HepG2 (cell line): Measurements from ENCODE around the gene SPAG8. TPM values are rescaled to one million over a fixed set of nuclear protein-coding genes. Genes with fewer than 3 reads are reported as not detected.

Source experiments
- ATAC-seq: fragments of 200-7000 bp; cut with Tn5 transposase; 3 replicates; pipeline ENCODE4 v1.9.1; 2020; ENCODE audit warnings: mild to moderate bottlenecking, moderate library complexity
- BruUV-seq: library from RNA; stranded (reverse); fragments of 400-500 nt; replicated peaks from 2 replicates; lab custom pipeline; 2021; lab: Mats Ljungman, UMichigan
- CTCF ChIA-PET: fragments of 300-600 bp; formaldehyde crosslinking; extraction: SDS; loops from one replicate; lab custom pipeline; 2021; ENCODE audit warnings: low total read pairs, inconsistent platforms, low intra/inter-chr PET ratio; lab: Yijun Ruan, JAX
- POLR2A ChIA-PET: fragments of 350-600 bp; sonication (Branson Sonifier 250); formaldehyde crosslinking; loops from one replicate; lab custom pipeline; 2020; ENCODE audit warnings: antibody characterized with exemption, inconsistent platforms; lab: Yijun Ruan, JAX
- DNase-seq: peaks from one replicate; pipeline ENCODE4 v3.0.0-alpha.2; 2015; ENCODE audit warnings: low spot score
- FAIRE-seq: peaks from 3 replicates; lab custom pipeline; 2011; peaks lifted over from hg19 to GRCh38; lab: Jason Lieb, UNC
- H2AFZ ChIP-seq: one replicate; pipeline ENCODE4 v1.6.1; 2011; ENCODE audit warnings: low read length, inconsistent platforms
- H3K27ac ChIP-seq: fragments of 300-600 bp; 3 replicates; pipeline ENCODE4 v1.8.0; 2011; ENCODE audit warnings: mixed run types, mild to moderate bottlenecking, mixed read lengths, low read length, inconsistent platforms; ENCODE audit not compliant: insufficient read depth; ENCODE audit errors: extremely low read length
- H3K27me3 ChIP-seq, 2 experiments: fragments of 200-600 bp in 1 of 2; 2 replicates in 1 of 2; 3 replicates in 1 of 2; pipeline versions ENCODE4 v1.6.0 to v1.8.0; 2011; ENCODE audit warnings: low read length in 2 of 2, mild to moderate bottlenecking in 2 of 2, moderate library complexity in 2 of 2, inconsistent platforms in 1 of 2; ENCODE audit not compliant: insufficient read depth in 2 of 2, control insufficient read depth in 1 of 2
- H3K36me3 ChIP-seq, 2 experiments: fragments of 200-600 bp in 1 of 2; replicated peaks in 1 of 2; 2 replicates in 1 of 2; 3 replicates in 1 of 2; pipeline versions ENCODE4 v1.5.1 to v1.8.0; 2011; ENCODE audit warnings: low read length in 2 of 2, inconsistent platforms in 1 of 2; ENCODE audit not compliant: insufficient read depth in 2 of 2, control insufficient read depth in 1 of 2
- H3K4me1 ChIP-seq: 2 replicates; pipeline ENCODE4 v1.5.1; 2012; ENCODE audit warnings: low read length, inconsistent platforms; ENCODE audit not compliant: insufficient read depth
- H3K4me2 ChIP-seq: 2 replicates; pipeline ENCODE4 v1.6.0; 2011; ENCODE audit warnings: low read depth, low read length, inconsistent platforms
- H3K4me3 ChIP-seq, 3 experiments: fragments of 200-600 bp in 1 of 3; sonication (generic), shearing (Covaris generic) in 1 of 3; replicated peaks in 1 of 3; 2 replicates each; pipeline ENCODE4 v1.5.1; 2011 to 2016; ENCODE audit warnings: low read length in 3 of 3, inconsistent platforms in 2 of 3, low read depth in 2 of 3, mild to moderate bottlenecking in 2 of 3, control low read depth in 1 of 3, mixed read lengths in 1 of 3; ENCODE audit not compliant: insufficient read depth in 1 of 3
- H3K79me2 ChIP-seq: one replicate; pipeline ENCODE4 v1.6.1; 2011; ENCODE audit warnings: low read length, inconsistent platforms; ENCODE audit not compliant: insufficient read depth
- H3K9ac ChIP-seq: 2 replicates; pipeline ENCODE4 v1.6.0; 2011; ENCODE audit warnings: mild to moderate bottlenecking, low read depth, low read length, inconsistent platforms; ENCODE audit not compliant: insufficient read depth
- H3K9me3 ChIP-seq: 2 replicates; pipeline ENCODE4 v1.5.1; 2012; ENCODE audit warnings: mild to moderate bottlenecking, low read length
- H4K20me1 ChIP-seq: 2 replicates; pipeline ENCODE4 v1.6.0; 2011; ENCODE audit warnings: inconsistent platforms, mild to moderate bottlenecking, low read length, moderate library complexity; ENCODE audit not compliant: insufficient read depth
- GMEB1 ChIP-seq: sonication (generic); formaldehyde crosslinking; IDR thresholded peaks from 2 replicates; pipeline ENCODE4 v1.5.1; 2020; ENCODE audit warnings: missing genetic modification reagents, mild to moderate bottlenecking, borderline replicate concordance
- HIC2 ChIP-seq: sonication (generic); formaldehyde crosslinking; IDR thresholded peaks from 2 replicates; pipeline ENCODE4 v1.9.0; 2022; ENCODE audit warnings: low read depth, missing genetic modification reagents
- HOXA3 ChIP-seq: sonication (generic); formaldehyde crosslinking; IDR thresholded peaks from 2 replicates; pipeline ENCODE4 v1.5.0; 2020; ENCODE audit warnings: missing genetic modification reagents
- MAFF ChIP-seq: IDR thresholded peaks from 2 replicates; pipeline ENCODE4 v1.6.1; 2011; ENCODE audit warnings: low read depth, low read length, improper control_type of control experiment
- MED8 ChIP-seq: sonication (generic); formaldehyde crosslinking; IDR thresholded peaks from 2 replicates; pipeline ENCODE4 v1.8.1; 2023; ENCODE audit warnings: mild to moderate bottlenecking, missing genetic modification reagents; ENCODE audit not compliant: insufficient replicate concordance
- NR2F6 ChIP-seq, 2 experiments: IDR thresholded peaks; 2 replicates each; pipeline ENCODE4 v1.6.1; 2016; ENCODE audit warnings: antibody characterized with exemption in 1 of 2, mild to moderate bottlenecking in 1 of 2
- PHF20 ChIP-seq: sonication (generic); formaldehyde crosslinking; IDR thresholded peaks from 2 replicates; pipeline ENCODE4 v1.5.0; 2020; ENCODE audit warnings: mild to moderate bottlenecking, missing genetic modification reagents
- PHF5A ChIP-seq: IDR thresholded peaks from one replicate; pipeline ENCODE4 v1.6.1; 2018; ENCODE audit warnings: low read depth, missing genetic modification reagents; ENCODE audit not compliant: unreplicated experiment
- THAP8 ChIP-seq: sonication (generic); formaldehyde crosslinking; IDR thresholded peaks from 2 replicates; pipeline ENCODE4 v1.5.1; 2020; ENCODE audit warnings: missing genetic modification reagents, mild to moderate bottlenecking, borderline replicate concordance
- ZBTB34 ChIP-seq: sonication (generic); formaldehyde crosslinking; IDR thresholded peaks from 2 replicates; pipeline ENCODE4 v1.8.0; 2022; ENCODE audit warnings: mild to moderate bottlenecking, missing genetic modification reagents
- ZNF484 ChIP-seq: sonication (generic); formaldehyde crosslinking; IDR thresholded peaks from 2 replicates; pipeline ENCODE4 v1.5.1; 2020; ENCODE audit warnings: mild to moderate bottlenecking, low read depth, missing genetic modification reagents, borderline replicate concordance
- ZNF546 ChIP-seq: sonication (generic); formaldehyde crosslinking; conservative IDR thresholded peaks from 2 replicates; pipeline ENCODE4 v1.8.1; 2023; ENCODE audit warnings: mild to moderate bottlenecking, missing genetic modification reagents
- WGBS: methylation state at CpG from one replicate; pipeline ENCODE4 v1.1.6; 2017; ENCODE audit warnings: low lambda C conversion rate; 5-methylcytosine and 5-hydroxymethylcytosine counted together
- in situ Hi-C: cut with HindIII; loops from 2 replicates; pipeline ENCODE4 v1.10.0; 2017; ENCODE audit warnings: low pct_unique_long_range_greater_than_20kb; ENCODE audit not compliant: extremely low pct_ligation_motif_present
- intact Hi-C: fragments of 100-400 bp; cut with micrococcal nuclease; formaldehyde crosslinking; loops from one replicate; pipeline ENCODE4 v1.10.0; 2022; ENCODE audit not compliant: unreplicated experiment
- polyA plus RNA-seq, 8 experiments: library from polyadenylated mRNA; depleted of rRNA in 3 of 8; stranded (reverse) in 7 of 8; unstranded in 1 of 8; fragments of >200 nt; fragmentation: Illumina TruSeq in 4 of 8; extraction: Trizol in 4 of 8; gene quantifications; 2 replicates each; pipeline versions ENCODE4 v1.2.1 to v1.2.3, GENCODE V29; 2011 to 2016; ENCODE audit warnings: low read depth in 4 of 8, missing spikeins in 1 of 8, mixed read lengths in 1 of 8; ENCODE audit not compliant: insufficient read depth in 1 of 8
- total RNA-seq, 5 experiments: library from RNA; depleted of rRNA; stranded (reverse); fragments of >200 nt; fragmentation: Illumina TruSeq; extraction: Trizol; gene quantifications; 2 replicates each; pipeline ENCODE4 v1.2.3, GENCODE V29; 2016; ENCODE audit warnings: low read depth in 1 of 5

SPAG8 gene
- total and polyA plus RNA-seq, 2 of the 13 experiments (the other 11 are each of a cell fraction or from before 2014, with no cell fraction given) = 0.18 to 0.27 TPM

- DNase-seq = no peak
- Histone ChIP-seq H3K9me3 (no peaks in the 10 kb centered on the region), H3K4me1 (no peaks in the 10 kb centered on the region), H2AFZ (no peak overlapping the region), H3K4me3 (no peak overlapping the region), H3K4me2 (no peak overlapping the region), H4K20me1 (no peaks in the 10 kb centered on the region), H3K27me3 (peaks cover 0 to 24% of the 10 kb centered on the region in 2 experiments; a peak in 2 of 5 replicates), H3K79me2 (no peaks in the 10 kb centered on the region), H3K9ac (no peak overlapping the region), H3K36me3 (no peaks in the 10 kb centered on the region), H3K27ac (no peak overlapping the region)
- TF ChIP-seq ZBTB34 (CRISPR knock-in tag) (no peak), NR2F6 (IDR thresholded peaks at IDR 0.05) (no peak), NR2F6 (CRISPR knock-in tag; IDR thresholded peaks at IDR 0.05) (no peak), ZNF546 (CRISPR knock-in tag) (no peak), PHF5A (no peak), HOXA3 (CRISPR knock-in tag) (no peak), MAFF (no peak), MED8 (no peak), ZNF484 (CRISPR knock-in tag) (no peak), PHF20 (CRISPR knock-in tag) (no peak), HIC2 (CRISPR knock-in tag) (no peak), GMEB1 (CRISPR knock-in tag) (no peak), THAP8 (CRISPR knock-in tag) (no peak)
- no TSS peak for BruUV-seq
- WGBS = 22% methylated on average over 3 of the region's 3 CpGs
- in situ Hi-C loops = no loop called here
- POLR2A ChIA-PET = no interaction called here
- intact Hi-C loops = no loop called here
- CTCF ChIA-PET = no interaction called here
- no peak for ATAC-seq
- no peak for FAIRE-seq
Observed at GRCh38 chr9:35856206-35856605, 44.1 kb upstream of the SPAG8 start.
